H9 (cell line): ENCODE results near the gene ITSN1. TPM values are rescaled to one million over a fixed set of nuclear protein-coding genes. Genes with fewer than 3 reads are reported as not detected.

ENCODE experiments used
- DNase-seq: peaks from one replicate; pipeline ENCODE4 v3.0.0-alpha.2; 2017
- H2AFZ ChIP-seq: one replicate; pipeline ENCODE4 v1.6.1; 2013; ENCODE audit warnings: mild to moderate bottlenecking, low read length, control low read depth, moderate library complexity
- H2AK5ac ChIP-seq: 2 replicates; pipeline ENCODE4 v1.6.1; 2013; ENCODE audit warnings: low read length, control low read depth, mixed read lengths; ENCODE audit not compliant: insufficient read length
- H2BK120ac ChIP-seq: one replicate; pipeline ENCODE4 v1.6.1; 2013; ENCODE audit warnings: low read depth, mild to moderate bottlenecking, low read length, control low read depth, inconsistent platforms; ENCODE audit not compliant: poor library complexity, severe bottlenecking
- H2BK12ac ChIP-seq: 2 replicates; pipeline ENCODE4 v1.6.1; 2013; ENCODE audit warnings: low read length, control low read depth, mixed read lengths, low read depth; ENCODE audit not compliant: insufficient read length
- H2BK15ac ChIP-seq: 2 replicates; pipeline ENCODE4 v1.6.1; 2013; ENCODE audit warnings: low read depth, low read length, control low read depth
- H2BK20ac ChIP-seq: one replicate; pipeline ENCODE4 v1.6.1; 2013; ENCODE audit warnings: low read depth, mild to moderate bottlenecking, low read length, control low read depth, inconsistent platforms; ENCODE audit not compliant: poor library complexity, severe bottlenecking
- H2BK5ac ChIP-seq: 2 replicates; pipeline ENCODE4 v1.6.1; 2013; ENCODE audit warnings: low read length, control low read depth, mixed read lengths; ENCODE audit not compliant: insufficient read length
- H3K14ac ChIP-seq: 2 replicates; pipeline ENCODE4 v1.6.1; 2013; ENCODE audit warnings: low read length, control low read depth; ENCODE audit not compliant: insufficient read depth
- H3K18ac ChIP-seq: 2 replicates; pipeline ENCODE4 v1.6.1; 2013; ENCODE audit warnings: low read depth, mild to moderate bottlenecking, mixed read lengths, low read length, control low read depth; ENCODE audit not compliant: insufficient read length
- H3K23ac ChIP-seq: 2 replicates; pipeline ENCODE4 v1.6.1; 2013; ENCODE audit warnings: low read length, control low read depth, mixed read lengths, low read depth; ENCODE audit not compliant: insufficient read length
- H3K23me2 ChIP-seq: 2 replicates; pipeline ENCODE4 v1.6.1; 2013; ENCODE audit warnings: low read depth, mild to moderate bottlenecking, mixed read lengths, low read length, control low read depth; ENCODE audit not compliant: insufficient read length, poor library complexity, severe bottlenecking
- H3K27ac ChIP-seq: 2 replicates; pipeline ENCODE4 v1.5.1; 2013; ENCODE audit warnings: low read length, control low read depth, mixed read lengths, low read depth; ENCODE audit not compliant: insufficient read length
- H3K27me3 ChIP-seq: 2 replicates; pipeline ENCODE4 v1.6.1; 2013; ENCODE audit warnings: low read length, control low read depth, inconsistent platforms; ENCODE audit not compliant: insufficient read depth
- H3K4ac ChIP-seq: 2 replicates; pipeline ENCODE4 v1.6.1; 2013; ENCODE audit warnings: low read depth, mild to moderate bottlenecking, control low read depth, inconsistent platforms, low read length, moderate library complexity
- H3K4me1 ChIP-seq: 2 replicates; pipeline ENCODE4 v1.6.1; 2013; ENCODE audit warnings: low read length, control low read depth, inconsistent platforms; ENCODE audit not compliant: insufficient read depth
- H3K4me2 ChIP-seq: 2 replicates; pipeline ENCODE4 v1.6.1; 2013; ENCODE audit warnings: low read length, control low read depth, mixed read lengths; ENCODE audit not compliant: insufficient read length, insufficient read depth
- H3K56ac ChIP-seq: 2 replicates; pipeline ENCODE4 v1.6.1; 2013; ENCODE audit warnings: low read depth, mild to moderate bottlenecking, mixed read lengths, low read length, control low read depth; ENCODE audit not compliant: insufficient read length
- H3K79me1 ChIP-seq: 2 replicates; pipeline ENCODE4 v1.6.1; 2013; ENCODE audit warnings: low read depth, mild to moderate bottlenecking, moderate library complexity, low read length, control low read depth, inconsistent platforms; ENCODE audit not compliant: insufficient read depth, poor library complexity, severe bottlenecking
- H3K79me2 ChIP-seq: 2 replicates; pipeline ENCODE4 v1.6.1; 2013; ENCODE audit warnings: low read length, control low read depth, inconsistent platforms; ENCODE audit not compliant: insufficient read depth
- H3K9ac ChIP-seq: 2 replicates; pipeline ENCODE4 v1.6.1; 2013; ENCODE audit warnings: low read length, control low read depth, mixed read lengths; ENCODE audit not compliant: insufficient read length; ENCODE audit errors: extremely low read depth
- H3K9me3 ChIP-seq: one replicate; pipeline ENCODE4 v1.6.1; 2013; ENCODE audit warnings: low read depth, low read length, inconsistent platforms; ENCODE audit not compliant: control insufficient read depth
- H3T11ph ChIP-seq: one replicate; pipeline ENCODE4 v1.6.1; 2013; ENCODE audit warnings: mild to moderate bottlenecking, low read length, control low read depth, inconsistent platforms
- H4K20me1 ChIP-seq: one replicate; pipeline ENCODE4 v1.6.1; 2013; ENCODE audit not compliant: control insufficient read depth, insufficient read length, insufficient read depth
- H4K5ac ChIP-seq: 2 replicates; pipeline ENCODE4 v1.6.1; 2013; ENCODE audit warnings: low read depth, mild to moderate bottlenecking, mixed read lengths, low read length, control low read depth; ENCODE audit not compliant: insufficient read length
- H4K8ac ChIP-seq: replicated peaks from 2 replicates; pipeline ENCODE4 v1.6.1; 2013; ENCODE audit warnings: low read length, control low read depth, mixed read lengths, low read depth; ENCODE audit not compliant: insufficient read length
- H4K91ac ChIP-seq: 2 replicates; pipeline ENCODE4 v1.6.1; 2013; ENCODE audit warnings: low read depth, mild to moderate bottlenecking, moderate library complexity, mixed read lengths, low read length, control low read depth; ENCODE audit not compliant: insufficient read length
- H3K27ac Mint-ChIP-seq, 3 experiments: 2 replicates in 2 of 3; 3 replicates in 1 of 3; pipeline ENCODE4 v1.8.0; 2020 to 2021; ENCODE audit warnings: mixed read lengths in 3 of 3, mild to moderate bottlenecking in 1 of 3, moderate library complexity in 1 of 3
- H3K27me3 Mint-ChIP-seq: 2 replicates; pipeline ENCODE4 v1.8.0; 2021; ENCODE audit warnings: low read depth, mild to moderate bottlenecking, moderate library complexity, mixed read lengths
- H3K36me3 Mint-ChIP-seq, 3 experiments: 2 replicates in 2 of 3; 3 replicates in 1 of 3; pipeline ENCODE4 v1.8.0; 2020 to 2021; ENCODE audit warnings: low read depth in 3 of 3, mixed read lengths in 3 of 3; ENCODE audit not compliant: insufficient read depth in 1 of 3
- H3K4me1 Mint-ChIP-seq, 2 experiments: 2 replicates each; pipeline ENCODE4 v1.8.0; 2020; ENCODE audit warnings: mixed read lengths in 2 of 2
- H3K4me3 Mint-ChIP-seq, 2 experiments: 2 replicates in 1 of 2; 3 replicates in 1 of 2; pipeline ENCODE4 v1.8.0; 2020 to 2021; ENCODE audit warnings: mild to moderate bottlenecking in 2 of 2, mixed read lengths in 2 of 2, moderate library complexity in 1 of 2
- H3K9me3 Mint-ChIP-seq, 2 experiments: 2 replicates in 1 of 2; 3 replicates in 1 of 2; pipeline ENCODE4 v1.8.0; 2020; ENCODE audit warnings: mild to moderate bottlenecking in 2 of 2, mixed read lengths in 2 of 2, moderate library complexity in 1 of 2
- CTCF ChIP-seq: fragments of 200-600 bp; sonication (generic); conservative IDR thresholded peaks from 3 replicates; pipeline ENCODE4 v1.8.0; 2021; ENCODE audit warnings: antibody characterized with exemption, mild to moderate bottlenecking
- WGBS: extraction: QIAGEN DNeasy Blood & Tissue Kit; methylation state at CpG from one replicate; pipeline ENCODE4 v1.1.7; 2013; ENCODE audit warnings: missing lambda C conversion rate, low lambda C conversion rate, mixed read lengths; ENCODE audit not compliant: insufficient read length; ENCODE audit errors: extremely low coverage; 5-methylcytosine and 5-hydroxymethylcytosine counted together
- total RNA-seq: library from RNA; stranded (reverse); gene quantifications from 2 replicates; pipeline ENCODE4 v1.2.1, GENCODE V29; 2021

Gene ITSN1
- total RNA-seq, 1 experiment from 2014 or later, result 94.2 TPM

DNA sequence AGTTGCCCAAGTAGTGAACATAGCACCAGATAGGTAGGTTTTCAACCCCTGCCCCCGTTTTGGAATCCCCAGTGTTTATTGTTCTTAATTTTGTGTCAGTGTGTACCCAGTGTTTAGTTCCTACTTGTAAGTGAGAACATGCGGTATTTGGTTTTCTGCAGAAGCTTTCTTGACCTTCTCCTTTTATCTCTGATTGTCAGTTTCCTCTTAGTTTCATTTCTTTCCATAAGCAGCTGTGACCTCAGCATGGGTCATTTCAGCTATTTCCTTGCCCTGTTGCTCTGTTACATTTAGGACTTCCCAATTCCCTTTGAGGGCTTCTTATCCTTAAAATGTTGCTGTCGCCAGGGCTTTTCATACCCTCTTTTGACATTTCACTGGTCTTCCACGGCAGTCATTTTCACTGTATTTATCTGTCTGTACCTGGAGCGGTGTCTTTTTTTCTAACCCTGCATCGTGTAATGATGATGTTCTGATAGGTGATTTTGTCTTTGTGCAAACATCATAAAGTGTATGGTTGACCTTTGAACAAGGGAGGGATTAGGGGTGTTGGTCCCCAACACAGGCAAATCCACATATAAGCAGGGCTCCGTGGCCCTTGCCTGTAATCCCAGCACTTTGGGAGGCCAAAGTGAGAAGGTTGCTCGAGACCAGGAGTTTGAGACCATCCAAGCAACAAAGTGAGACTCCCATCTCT lies 15.0 kb downstream of the ITSN1 start:
- no peak overlapping the region for H2BK15ac ChIP-seq
- peaks cover 5% of the 10 kb centered on the region; the same call in 1 of the 2 replicates for H3K4me1 ChIP-seq
- H3K4me3 Mint-ChIP-seq, result no peak overlapping the region
- no peak overlapping the region for H3K9ac ChIP-seq
- H2BK20ac ChIP-seq, result no peak overlapping the region
- H3K9me3 ChIP-seq, result no peaks in the 10 kb centered on the region
- no peak overlapping the region for H4K8ac ChIP-seq
- H3T11ph ChIP-seq, result no peak overlapping the region
- H3K4me1 Mint-ChIP-seq, result peaks cover 52 to 63% of the 10 kb centered on the region in 2 experiments
- H3K18ac ChIP-seq, result no peak overlapping the region
- no peak overlapping the region for H3K14ac ChIP-seq
- H3K36me3 Mint-ChIP-seq, result peaks cover 3 to 38% (median 15%) of the 10 kb centered on the region in 3 experiments; a peak in 6 of 7 replicates
- no peaks in the 10 kb centered on the region for H3K27me3 ChIP-seq
- no peaks in the 10 kb centered on the region for H4K20me1 ChIP-seq
- no peak overlapping the region for H2AFZ ChIP-seq
- no CpG with 5 or more reads among the region's 8 CpGs for WGBS
- no peaks in the 10 kb centered on the region for H3K79me1 ChIP-seq
- no peak overlapping the region for H3K56ac ChIP-seq
- DNase-seq, result no peak
- H3K4ac ChIP-seq, result no peak overlapping the region
- no peaks in the 10 kb centered on the region for H3K27me3 Mint-ChIP-seq
- no peak overlapping the region for H2BK12ac ChIP-seq
- no peak overlapping the region for H3K4me2 ChIP-seq
- no peak overlapping the region for H4K91ac ChIP-seq
- no peak overlapping the region for H3K23ac ChIP-seq
- no peak overlapping the region for H4K5ac ChIP-seq
- H2AK5ac ChIP-seq, result no peak overlapping the region
- H3K27ac Mint-ChIP-seq, result peak overlapping the region in 1 of 3 experiments; percentile 27; a peak in 3 of 7 replicates
- no peak for TF ChIP-seq CTCF
- no peak overlapping the region for H3K27ac ChIP-seq
- H2BK120ac ChIP-seq, result no peak overlapping the region
- H3K9me3 Mint-ChIP-seq, result no peaks in the 10 kb centered on the region
- peaks cover 52% of the 10 kb centered on the region for H3K79me2 ChIP-seq
- H3K23me2 ChIP-seq, result no peaks in the 10 kb centered on the region
- H2BK5ac ChIP-seq, result no peak overlapping the region
